SU-DHL-6 (cell line): ENCODE data around the gene DIS3L2.
"Not testable (repeated sequence)": the region's sequence is repeated elsewhere in the genome, so short reads cannot be mapped to it uniquely, and the experiment has no call there.

Experiments
- H2AFZ ChIP-seq: fragments of 200-600 bp; sonication (generic); 2 replicates; pipeline ENCODE4 v1.6.1; 2014; ENCODE audit warnings: low read depth, mild to moderate bottlenecking, moderate library complexity, mixed read lengths, antibody characterized with exemption, low read length; ENCODE audit not compliant: severe bottlenecking
- H3F3A ChIP-seq: fragments of 200-600 bp; shearing (Covaris generic); 2 replicates; pipeline ENCODE4 v1.6.0; 2016; ENCODE audit warnings: antibody characterized with exemption, mild to moderate bottlenecking; ENCODE audit not compliant: insufficient read depth
- H3K27ac ChIP-seq: fragments of 200-600 bp; sonication (generic); 2 replicates; pipeline ENCODE4 v1.5.1; 2016; ENCODE audit warnings: low read depth, mild to moderate bottlenecking, low read length, moderate library complexity, mixed read lengths
- H3K27me3 ChIP-seq: fragments of 200-600 bp; sonication (generic), shearing (Covaris generic); 2 replicates; pipeline ENCODE4 v1.6.0; 2014; ENCODE audit warnings: mild to moderate bottlenecking, low read length
- H3K36me3 ChIP-seq: fragments of 200-600 bp; sonication (generic); 2 replicates; pipeline ENCODE4 v1.6.1; 2014; ENCODE audit warnings: mild to moderate bottlenecking, low read length, mixed read lengths
- H3K4me2 ChIP-seq: fragments of 300-600, 200-600 bp; shearing (Covaris generic), sonication (generic); 2 replicates; pipeline ENCODE4 v1.6.0; 2014; ENCODE audit warnings: low read length, low read depth, mild to moderate bottlenecking; ENCODE audit not compliant: poor library complexity, severe bottlenecking
- H3K4me3 ChIP-seq: fragments of 200-600 bp; sonication (generic); 2 replicates; pipeline ENCODE4 v1.5.1; 2014; ENCODE audit warnings: antibody characterized with exemption, low read length, mild to moderate bottlenecking, mixed read lengths; ENCODE audit not compliant: insufficient read depth, poor library complexity, severe bottlenecking
- H3K79me2 ChIP-seq: fragments of 200-600 bp; sonication (generic); 2 replicates; pipeline ENCODE4 v1.6.1; 2014; ENCODE audit warnings: mild to moderate bottlenecking, low read length, moderate library complexity; ENCODE audit not compliant: insufficient read depth
- H3K9ac ChIP-seq: fragments of 200-600 bp; sonication (generic); 2 replicates; pipeline ENCODE4 v1.7.0; 2014; ENCODE audit warnings: mild to moderate bottlenecking, low read length
- H3K9me2 ChIP-seq: fragments of 200-600 bp; sonication (generic); replicated peaks from 2 replicates; pipeline ENCODE4 v1.6.1; 2014; ENCODE audit warnings: low read length; ENCODE audit not compliant: insufficient read depth
- H3K9me3 ChIP-seq: fragments of 200-600 bp; sonication (generic); 2 replicates; pipeline ENCODE4 v1.6.1; 2014; ENCODE audit warnings: low read length, mixed read lengths; ENCODE audit not compliant: insufficient read depth
- H4K20me1 ChIP-seq: fragments of 200-600 bp; sonication (generic); 2 replicates; pipeline ENCODE4 v1.6.1; 2014; ENCODE audit warnings: low read depth, mild to moderate bottlenecking, antibody characterized with exemption, low read length, moderate library complexity, mixed read lengths
- EZH2phosphoT487 ChIP-seq: fragments of 200-600 bp; sonication (generic), shearing (Covaris generic); conservative IDR thresholded peaks from 2 replicates; pipeline ENCODE4 v1.6.1; 2018; ENCODE audit warnings: mild to moderate bottlenecking, antibody characterized with exemption, low read length, moderate library complexity, mixed read lengths
- TF ChIP-seq, protein P1 (sequence below): fragments of 200-600 bp; sonication (generic); IDR thresholded peaks from one replicate; pipeline ENCODE4 v1.5.1; 2017; ENCODE audit warnings: antibody characterized with exemption, mild to moderate bottlenecking, low read length, moderate library complexity; ENCODE audit not compliant: insufficient read depth, poor library complexity, severe bottlenecking

The DIS3L2 gene

DNA sequence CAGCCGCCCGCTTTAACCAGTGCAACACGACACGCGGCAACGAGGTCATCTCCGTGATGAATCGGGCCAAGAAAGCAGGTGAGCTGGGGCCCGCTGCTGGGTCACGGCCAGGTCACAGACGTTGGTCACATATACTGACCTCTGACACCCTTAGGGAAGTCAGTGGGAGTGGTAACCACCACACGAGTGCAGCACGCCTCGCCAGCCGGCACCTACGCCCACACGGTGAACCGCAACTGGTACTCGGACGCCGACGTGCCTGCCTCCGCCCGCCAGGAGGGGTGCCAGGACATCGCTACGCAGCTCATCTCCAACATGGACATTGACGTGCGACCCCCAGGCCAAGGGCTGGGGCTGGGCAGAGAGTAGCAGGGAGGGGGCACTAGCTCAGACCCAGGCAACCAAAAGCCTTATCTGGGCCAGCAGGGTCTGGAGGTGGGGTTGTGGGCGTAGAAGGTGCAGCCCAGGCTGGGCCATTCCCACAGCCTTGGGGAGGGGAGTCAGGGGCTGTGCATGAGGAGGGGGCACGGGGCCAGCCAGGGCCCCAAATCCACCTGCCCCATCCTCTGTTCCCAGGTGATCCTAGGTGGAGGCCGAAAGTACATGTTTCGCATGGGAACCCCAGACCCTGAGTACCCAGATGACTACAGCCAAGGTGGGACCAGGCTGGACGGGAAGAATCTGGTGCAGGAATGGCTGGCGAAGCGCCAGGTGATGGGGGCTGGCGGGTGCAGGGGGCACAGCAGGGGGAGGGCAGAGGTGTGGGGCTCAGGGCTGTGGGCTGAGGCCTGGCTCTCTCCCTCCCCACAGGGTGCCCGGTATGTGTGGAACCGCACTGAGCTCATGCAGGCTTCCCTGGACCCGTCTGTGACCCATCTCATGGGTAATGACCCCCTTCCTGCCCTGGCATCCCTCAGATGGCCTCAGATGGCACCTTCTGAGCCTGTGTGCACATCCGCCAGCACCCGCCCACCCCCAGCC lies 418.4 kb downstream of the DIS3L2 start:
- H3K27me3 ChIP-seq, H3K4me3 ChIP-seq, H3K79me2 ChIP-seq, H3K4me2 ChIP-seq, H3K9ac ChIP-seq, H4K20me1 ChIP-seq, H3K9me3 ChIP-seq, H2AFZ ChIP-seq, H3K27ac ChIP-seq, H3F3A ChIP-seq, H3K9me2 ChIP-seq, H3K36me3 ChIP-seq: not testable (repeated sequence)

DNA sequence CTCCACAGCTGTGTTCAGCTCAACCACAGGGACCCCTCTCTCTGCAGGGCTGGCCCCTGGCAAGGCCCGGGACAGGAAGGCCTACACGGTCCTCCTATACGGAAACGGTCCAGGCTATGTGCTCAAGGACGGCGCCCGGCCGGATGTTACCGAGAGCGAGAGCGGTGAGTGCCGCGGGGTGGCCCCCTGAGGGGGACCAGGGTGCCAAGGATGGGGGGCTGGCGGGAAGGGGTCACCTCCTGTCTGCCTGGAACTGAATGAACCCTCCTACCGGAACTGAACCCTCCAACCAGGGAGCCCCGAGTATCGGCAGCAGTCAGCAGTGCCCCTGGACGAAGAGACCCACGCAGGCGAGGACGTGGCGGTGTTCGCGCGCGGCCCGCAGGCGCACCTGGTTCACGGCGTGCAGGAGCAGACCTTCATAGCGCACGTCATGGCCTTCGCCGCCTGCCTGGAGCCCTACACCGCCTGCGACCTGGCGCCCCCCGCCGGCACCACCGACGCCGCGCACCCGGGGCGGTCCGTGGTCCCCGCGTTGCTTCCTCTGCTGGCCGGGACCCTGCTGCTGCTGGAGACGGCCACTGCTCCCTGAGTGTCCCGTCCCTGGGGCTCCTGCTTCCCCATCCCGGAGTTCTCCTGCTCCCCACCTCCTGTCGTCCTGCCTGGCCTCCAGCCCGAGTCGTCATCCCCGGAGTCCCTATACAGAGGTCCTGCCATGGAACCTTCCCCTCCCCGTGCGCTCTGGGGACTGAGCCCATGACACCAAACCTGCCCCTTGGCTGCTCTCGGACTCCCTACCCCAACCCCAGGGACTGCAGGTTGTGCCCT lies 419.9 kb downstream of the DIS3L2 start:
- H3K4me3 ChIP-seq, H3K27ac ChIP-seq, H4K20me1 ChIP-seq, H2AFZ ChIP-seq, H3K79me2 ChIP-seq, H3K4me2 ChIP-seq, H3K9me2 ChIP-seq, H3K9ac ChIP-seq, H3K27me3 ChIP-seq, H3K36me3 ChIP-seq, H3K9me3 ChIP-seq, H3F3A ChIP-seq: not testable (repeated sequence)

DNA sequence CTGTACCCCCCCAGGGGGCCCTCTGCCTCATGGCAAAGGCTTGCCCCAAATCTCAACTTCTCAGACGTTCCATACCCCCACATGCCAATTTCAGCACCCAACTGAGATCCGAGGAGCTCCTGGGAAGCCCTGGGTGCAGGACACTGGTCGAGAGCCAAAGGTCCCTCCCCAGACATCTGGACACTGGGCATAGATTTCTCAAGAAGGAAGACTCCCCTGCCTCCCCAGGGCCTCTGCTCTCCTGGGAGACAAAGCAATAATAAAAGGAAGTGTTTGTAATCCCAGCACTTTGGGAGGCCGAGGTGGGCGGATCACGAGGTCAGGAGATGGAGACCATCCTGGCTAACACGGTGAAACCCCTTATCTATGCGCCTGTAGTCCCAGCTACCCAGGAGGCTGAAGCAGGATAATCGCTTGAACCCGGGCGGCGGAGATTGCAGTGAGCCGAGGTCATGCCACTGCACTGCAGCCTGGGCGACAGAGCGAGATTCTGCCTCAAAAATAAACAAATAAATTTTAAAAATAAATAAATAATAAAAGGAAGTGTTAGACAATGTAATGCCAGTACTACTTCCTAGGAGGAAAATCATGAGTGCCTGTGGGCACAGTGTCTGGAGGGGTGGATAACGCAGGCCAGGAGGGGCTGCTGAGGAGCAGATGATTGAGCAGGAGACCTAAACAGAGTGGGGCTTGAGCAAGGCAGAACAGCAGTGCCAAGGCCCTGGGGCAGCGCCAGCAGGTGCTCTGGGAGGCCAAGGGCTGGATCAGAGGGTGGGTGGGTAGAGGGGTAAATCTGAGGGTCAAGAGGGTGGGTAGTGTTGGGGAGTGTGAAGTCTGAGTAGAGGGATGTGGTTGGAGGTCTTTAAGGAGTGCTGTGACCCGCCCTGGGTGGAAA lies 421.1 kb downstream of the DIS3L2 start:
- no peak overlapping the region for H2AFZ ChIP-seq
- H3K27me3 ChIP-seq, result no peaks in the 10 kb centered on the region
- H4K20me1 ChIP-seq, result no peaks in the 10 kb centered on the region
- no peak overlapping the region for H3K9ac ChIP-seq
- H3K9me3 ChIP-seq, result no peaks in the 10 kb centered on the region
- H3K79me2 ChIP-seq, result no peaks in the 10 kb centered on the region
- no peaks in the 10 kb centered on the region for H3F3A ChIP-seq
- TF ChIP-seq, protein P1, sequence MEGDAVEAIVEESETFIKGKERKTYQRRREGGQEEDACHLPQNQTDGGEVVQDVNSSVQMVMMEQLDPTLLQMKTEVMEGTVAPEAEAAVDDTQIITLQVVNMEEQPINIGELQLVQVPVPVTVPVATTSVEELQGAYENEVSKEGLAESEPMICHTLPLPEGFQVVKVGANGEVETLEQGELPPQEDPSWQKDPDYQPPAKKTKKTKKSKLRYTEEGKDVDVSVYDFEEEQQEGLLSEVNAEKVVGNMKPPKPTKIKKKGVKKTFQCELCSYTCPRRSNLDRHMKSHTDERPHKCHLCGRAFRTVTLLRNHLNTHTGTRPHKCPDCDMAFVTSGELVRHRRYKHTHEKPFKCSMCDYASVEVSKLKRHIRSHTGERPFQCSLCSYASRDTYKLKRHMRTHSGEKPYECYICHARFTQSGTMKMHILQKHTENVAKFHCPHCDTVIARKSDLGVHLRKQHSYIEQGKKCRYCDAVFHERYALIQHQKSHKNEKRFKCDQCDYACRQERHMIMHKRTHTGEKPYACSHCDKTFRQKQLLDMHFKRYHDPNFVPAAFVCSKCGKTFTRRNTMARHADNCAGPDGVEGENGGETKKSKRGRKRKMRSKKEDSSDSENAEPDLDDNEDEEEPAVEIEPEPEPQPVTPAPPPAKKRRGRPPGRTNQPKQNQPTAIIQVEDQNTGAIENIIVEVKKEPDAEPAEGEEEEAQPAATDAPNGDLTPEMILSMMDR, result no peak
- no peak for TF ChIP-seq EZH2phosphoT487
- no peak overlapping the region for H3K4me2 ChIP-seq
- no peak overlapping the region for H3K27ac ChIP-seq
- H3K9me2 ChIP-seq, result no peaks in the 10 kb centered on the region
- H3K36me3 ChIP-seq, result no peaks in the 10 kb centered on the region
- H3K4me3 ChIP-seq, result no peak overlapping the region

DNA sequence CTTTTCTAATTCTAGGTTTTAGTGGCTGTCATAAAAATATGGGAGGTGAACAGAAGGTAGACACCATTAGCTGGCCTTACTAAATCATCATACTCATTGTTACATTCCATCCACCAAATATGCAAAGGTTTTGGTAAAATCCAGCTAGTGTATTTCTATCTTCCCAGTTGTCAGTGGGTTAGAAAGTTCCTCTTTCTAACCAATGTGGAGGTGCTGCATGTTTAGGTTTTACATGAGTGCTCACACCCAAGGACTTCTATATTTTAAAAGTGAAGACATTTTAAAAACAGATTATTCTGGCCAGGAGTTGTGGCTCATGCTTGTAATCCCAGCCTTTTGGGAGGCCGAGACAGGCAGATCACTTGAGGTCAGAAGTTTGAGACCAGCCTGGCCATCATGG lies 423.0 kb downstream of the DIS3L2 start:
- H3K36me3 ChIP-seq, result no peaks in the 10 kb centered on the region
- no peaks in the 10 kb centered on the region for H4K20me1 ChIP-seq
- no peak overlapping the region for H3K4me2 ChIP-seq
- H3K27me3 ChIP-seq, result no peaks in the 10 kb centered on the region
- H3K4me3 ChIP-seq, result no peak overlapping the region
- no peak overlapping the region for H2AFZ ChIP-seq
- no peak overlapping the region for H3K27ac ChIP-seq
- no peaks in the 10 kb centered on the region for H3K79me2 ChIP-seq
- H3K9me2 ChIP-seq, result no peaks in the 10 kb centered on the region
- no peak overlapping the region for H3K9ac ChIP-seq
- H3K9me3 ChIP-seq, result no peaks in the 10 kb centered on the region
- TF ChIP-seq, protein P1, result no peak
- no peak for TF ChIP-seq EZH2phosphoT487
- no peaks in the 10 kb centered on the region for H3F3A ChIP-seq

DNA sequence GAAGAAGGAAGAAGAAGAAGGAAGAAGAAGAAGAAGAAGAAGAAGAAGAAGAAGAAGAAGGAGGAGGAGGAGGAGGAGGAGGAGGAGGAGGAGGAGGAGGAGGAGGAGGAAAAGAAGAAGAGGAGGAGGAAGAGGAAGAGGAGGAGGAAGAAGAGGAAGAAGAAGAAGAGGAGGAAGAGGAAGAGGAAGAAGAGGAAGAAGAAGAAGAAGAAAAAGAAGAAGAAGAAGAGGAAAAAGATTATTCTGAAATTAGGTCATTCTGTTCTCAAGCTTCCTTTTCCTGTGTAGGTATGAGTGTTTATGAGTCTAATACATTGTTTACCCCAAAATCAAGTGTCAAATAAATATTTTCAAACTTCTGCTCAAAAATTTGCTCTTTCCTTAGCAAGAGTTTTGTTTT lies 423.5 kb downstream of the DIS3L2 start:
- H2AFZ ChIP-seq, H3K4me2 ChIP-seq, H3K36me3 ChIP-seq, H3K27me3 ChIP-seq, H3K4me3 ChIP-seq, H3K9me3 ChIP-seq, H4K20me1 ChIP-seq, H3K79me2 ChIP-seq, H3F3A ChIP-seq, H3K27ac ChIP-seq, H3K9me2 ChIP-seq, H3K9ac ChIP-seq: not testable (repeated sequence)
